KG1 (cell line): ENCODE results near the gene IRX2.

Source experiments
- DNase-seq: peaks from one replicate; lab custom pipeline; 2025; lab: John Stamatoyannopoulos, UW

IRX2 gene

GRCh38 chr5:2751592-2752021 lies at the start of gene IRX2:
IRX2 (minus strand) TSS chr5:2751677; CDS start chr5:2751413, 264 bp downstream.
- DNase-seq = no peak

GRCh38 chr5:2800035-2800434 lies 48.6 kb upstream of the IRX2 start:
- no peak for DNase-seq

- DNase-seq = no peak
Measured at GRCh38 chr5:2797981-2798380, 46.5 kb upstream of the IRX2 start.

- DNase-seq = no peak
Measured at GRCh38 chr5:2797160-2797559, 45.7 kb upstream of the IRX2 start.

- DNase-seq = no peak
Measured at GRCh38 chr5:2783223-2783622, 31.7 kb upstream of the IRX2 start.

- DNase-seq = no peak
Measured at GRCh38 chr5:2782658-2783057, 31.2 kb upstream of the IRX2 start.

GRCh38 chr5:2780421-2781171 lies 29.1 kb upstream of the IRX2 start:
- no peak for DNase-seq

GRCh38 chr5:2779459-2779858 lies 28.0 kb upstream of the IRX2 start:
- DNase-seq = no peak

- no peak for DNase-seq
Measured at GRCh38 chr5:2776337-2777302, 25.1 kb upstream of the IRX2 start.

GRCh38 chr5:2773327-2773726 lies 21.9 kb upstream of the IRX2 start:
- DNase-seq = no peak

GRCh38 chr5:2767089-2767488 lies 15.6 kb upstream of the IRX2 start:
- no peak for DNase-seq

- no peak for DNase-seq
Measured at GRCh38 chr5:2764581-2764980, 13.1 kb upstream of the IRX2 start.

GRCh38 chr5:2763533-2763794 lies 12.0 kb upstream of the IRX2 start:
- no peak for DNase-seq

GRCh38 chr5:2762744-2763532 lies 11.5 kb upstream of the IRX2 start:
- DNase-seq = no peak

- DNase-seq = no peak
Measured at GRCh38 chr5:2761921-2762488, 10.5 kb upstream of the IRX2 start.

GRCh38 chr5:2759696-2760461 lies 8.4 kb upstream of the IRX2 start:
- DNase-seq = no peak

- no peak for DNase-seq
Measured at GRCh38 chr5:2759091-2759490, 7.6 kb upstream of the IRX2 start.

GRCh38 chr5:2758632-2759031 lies 7.2 kb upstream of the IRX2 start:
- no peak for DNase-seq

- no peak for DNase-seq
Measured at GRCh38 chr5:2757563-2758351, 6.3 kb upstream of the IRX2 start.
